OCI-LY1 (cell line): ENCODE measurements around the gene RPL39.
"Not testable (repeated sequence)": the region's sequence is repeated elsewhere in the genome, so short reads cannot be mapped to it uniquely, and the experiment has no call there.

ENCODE experiments used
- H2AFZ ChIP-seq: fragments of 200-600 bp; sonication (generic), shearing (Covaris generic); 2 replicates; pipeline ENCODE4 v1.6.0; 2014; ENCODE audit warnings: antibody characterized with exemption, mild to moderate bottlenecking, low read length
- H3F3A ChIP-seq: fragments of 200-600 bp; sonication (generic), shearing (Covaris generic); 2 replicates; pipeline ENCODE4 v1.6.0; 2014; ENCODE audit warnings: mild to moderate bottlenecking, antibody characterized with exemption, low read length, moderate library complexity; ENCODE audit not compliant: insufficient read depth
- H3K27ac ChIP-seq: fragments of 200-600 bp; sonication (generic); 2 replicates; pipeline ENCODE4 v1.5.1; 2014; ENCODE audit warnings: low read length, mixed run types, mild to moderate bottlenecking, low read depth; ENCODE audit not compliant: poor library complexity, severe bottlenecking
- H3K27me3 ChIP-seq: fragments of 200-600 bp; sonication (generic); 2 replicates; pipeline ENCODE4 v1.6.0; 2014; ENCODE audit warnings: antibody characterized with exemption, mild to moderate bottlenecking, low read length, moderate library complexity; ENCODE audit not compliant: insufficient read depth
- H3K36me3 ChIP-seq: fragments of 200-600 bp; sonication (generic); 2 replicates; pipeline ENCODE4 v1.6.1; 2014; ENCODE audit warnings: mild to moderate bottlenecking, antibody characterized with exemption, low read length, moderate library complexity, mixed read lengths; ENCODE audit not compliant: insufficient read depth
- H3K4me1 ChIP-seq: fragments of 200-600 bp; sonication (generic); 2 replicates; pipeline ENCODE4 v1.5.1; 2014; ENCODE audit warnings: mild to moderate bottlenecking, low read length, moderate library complexity; ENCODE audit not compliant: insufficient read depth, severe bottlenecking
- H3K4me2 ChIP-seq: fragments of 200-600 bp; sonication (generic), shearing (Covaris generic); 2 replicates; pipeline ENCODE4 v1.6.1; 2014; ENCODE audit warnings: low read length
- H3K4me3 ChIP-seq: fragments of 200-600 bp; sonication (generic); 2 replicates; pipeline ENCODE4 v1.5.1; 2014; ENCODE audit warnings: low read length, low read depth, mild to moderate bottlenecking, mixed read lengths; ENCODE audit not compliant: poor library complexity, severe bottlenecking
- H3K79me2 ChIP-seq: fragments of 200-600 bp; shearing (Covaris generic); 2 replicates; pipeline ENCODE4 v1.6.1; 2016; ENCODE audit warnings: mixed run types, low read length, mixed read lengths; ENCODE audit not compliant: insufficient read depth
- H3K9ac ChIP-seq: fragments of 200-600 bp; sonication (generic), shearing (Covaris generic); 2 replicates; pipeline ENCODE4 v1.6.1; 2014; ENCODE audit warnings: mild to moderate bottlenecking, low read length, mixed read lengths
- H3K9me2 ChIP-seq: fragments of 200-600 bp; sonication (generic), shearing (Covaris generic); 2 replicates; pipeline ENCODE4 v1.6.1; 2014; ENCODE audit warnings: low read depth, mild to moderate bottlenecking, low read length, mixed read lengths
- H3K9me3 ChIP-seq: fragments of 200-600 bp; shearing (Covaris generic); 2 replicates; pipeline ENCODE4 v1.6.1; 2014; ENCODE audit warnings: low read length, mixed read lengths
- H4K20me1 ChIP-seq: fragments of 200-600 bp; sonication (generic), shearing (Covaris generic); 2 replicates; pipeline ENCODE4 v1.6.0; 2016; ENCODE audit warnings: mild to moderate bottlenecking, low read length; ENCODE audit not compliant: insufficient read depth
- CTCF ChIP-seq: fragments of 200-600 bp; sonication (generic), shearing (Covaris generic); IDR thresholded peaks from 2 replicates; pipeline ENCODE4 v1.5.1; 2017; ENCODE audit warnings: mild to moderate bottlenecking, antibody characterized with exemption, low read length, moderate library complexity, mixed read lengths
- EZH2 ChIP-seq: fragments of 200-600 bp; sonication (generic), shearing (Covaris generic); IDR thresholded peaks from 2 replicates; pipeline ENCODE4 v1.8.0; 2017; ENCODE audit warnings: borderline replicate concordance, mixed run types, mild to moderate bottlenecking, antibody characterized with exemption, low read length, moderate library complexity, mixed read lengths

The RPL39 gene

GRCh38 chrX:119826399-119826959 lies 35.0 kb upstream of the RPL39 start:
- Histone ChIP-seq H3K9me3 (no peaks in the 10 kb centered on the region), H3K9ac (no peak overlapping the region), H3K4me2 (no peak overlapping the region), H3K9me2 (no peaks in the 10 kb centered on the region), H3K27me3 (no peaks in the 10 kb centered on the region), H3F3A (no peaks in the 10 kb centered on the region), H3K4me1 (no peaks in the 10 kb centered on the region), H2AFZ (no peak overlapping the region), H3K79me2 (no peaks in the 10 kb centered on the region), H3K27ac (no peak overlapping the region), H4K20me1 (no peaks in the 10 kb centered on the region), H3K4me3 (no peak overlapping the region), H3K36me3 (peaks cover 9% of the 10 kb centered on the region; the same call in 1 of the 2 replicates)
- no peak for TF ChIP-seq CTCF
- TF ChIP-seq EZH2, result no peak

GRCh38 chrX:119824221-119824620 lies 32.8 kb upstream of the RPL39 start:
- not testable (repeated sequence) for H3F3A ChIP-seq, H3K4me2 ChIP-seq, H3K27me3 ChIP-seq, H3K9me3 ChIP-seq, H3K79me2 ChIP-seq, H3K4me3 ChIP-seq, H3K36me3 ChIP-seq, H4K20me1 ChIP-seq, H3K9me2 ChIP-seq, H3K4me1 ChIP-seq, H3K27ac ChIP-seq, H3K9ac ChIP-seq, H2AFZ ChIP-seq

- not testable (repeated sequence) for H3K9ac ChIP-seq, H3K27ac ChIP-seq, H3K79me2 ChIP-seq, H3K4me3 ChIP-seq, H4K20me1 ChIP-seq, H3K4me1 ChIP-seq, H3K9me2 ChIP-seq, H3K27me3 ChIP-seq, H3K9me3 ChIP-seq, H3F3A ChIP-seq, H3K36me3 ChIP-seq, H2AFZ ChIP-seq, H3K4me2 ChIP-seq
Observed at GRCh38 chrX:119821703-119822102, 30.3 kb upstream of the RPL39 start.

GRCh38 chrX:119817130-119817690 lies 25.8 kb upstream of the RPL39 start:
- Histone ChIP-seq H3K79me2 (no peaks in the 10 kb centered on the region), H2AFZ (no peak overlapping the region), H3K9ac (no peak overlapping the region), H3K27ac (no peak overlapping the region), H3K9me3 (no peaks in the 10 kb centered on the region), H3K4me3 (no peak overlapping the region), H4K20me1 (no peaks in the 10 kb centered on the region), H3K4me1 (no peaks in the 10 kb centered on the region), H3K27me3 (no peaks in the 10 kb centered on the region), H3K36me3 (no peaks in the 10 kb centered on the region), H3K9me2 (no peaks in the 10 kb centered on the region), H3F3A (no peaks in the 10 kb centered on the region), H3K4me2 (no peak overlapping the region)
- TF ChIP-seq CTCF, result no peak
- TF ChIP-seq EZH2, result no peak
